Stimulated activated CD4-positive, alpha-beta T cell treated with anti-CD3 and anti-CD28 coated beads, TNF-alpha, amount 100 ng/mL, for 24 hours (primary cell): Measurements from ENCODE around the gene PLD5.
"Not testable (repeated sequence)": the region's sequence is repeated elsewhere in the genome, so short reads cannot be mapped to it uniquely, and the experiment has no call there.

Source experiments
- DNase-seq, 3 experiments: peaks; one replicate each; pipeline ENCODE4 v3.0.0-alpha.2; 2020; ENCODE audit warnings: low read depth in 3 of 3

The PLD5 gene

GRCh38 chr1:242426271-242426905, 98.1 kb downstream of the PLD5 start:
- DNase-seq = no peak

DNA sequence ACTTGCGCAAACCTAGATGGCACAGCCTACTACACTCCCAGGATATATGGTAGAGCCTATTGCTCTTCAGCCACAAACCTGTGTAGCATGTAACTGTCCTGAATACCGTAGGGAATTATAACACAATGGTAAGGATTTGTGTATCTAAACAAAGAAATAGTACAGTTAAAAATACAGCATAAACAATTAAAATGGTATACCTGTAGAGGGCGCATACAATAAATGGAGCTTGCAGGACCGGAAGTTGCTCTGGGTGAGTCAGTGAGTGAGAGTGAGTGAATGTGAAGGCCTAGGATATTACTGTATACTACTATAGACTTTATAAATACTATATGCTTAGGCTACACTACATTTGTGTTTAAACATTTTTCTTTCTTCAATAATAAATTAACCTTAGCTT, 99.3 kb downstream of the PLD5 start:
- no peak for DNase-seq

GRCh38 chr1:242416657-242417056, 107.8 kb downstream of the PLD5 start:
- no peak for DNase-seq

DNA sequence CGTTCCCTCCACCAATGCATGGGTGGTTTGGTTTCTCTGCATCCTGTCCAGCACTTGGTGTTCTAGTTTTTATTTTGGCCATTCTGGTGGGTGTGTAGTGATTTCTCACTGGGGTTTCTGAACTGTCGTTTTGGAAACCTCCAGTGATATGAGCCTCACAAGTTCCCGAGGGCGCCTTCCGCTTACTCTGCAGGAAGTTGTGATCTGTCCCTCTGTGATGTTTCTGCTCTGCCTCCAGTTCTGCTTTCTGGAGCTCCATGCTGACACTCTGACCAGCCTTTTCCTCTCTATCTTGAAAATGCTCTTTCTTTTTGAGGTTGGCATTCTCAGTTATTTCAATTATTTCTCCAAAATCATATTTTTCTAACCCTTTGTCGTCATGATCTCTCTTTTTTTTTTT, 111.6 kb downstream of the PLD5 start:
- no peak for DNase-seq

DNA sequence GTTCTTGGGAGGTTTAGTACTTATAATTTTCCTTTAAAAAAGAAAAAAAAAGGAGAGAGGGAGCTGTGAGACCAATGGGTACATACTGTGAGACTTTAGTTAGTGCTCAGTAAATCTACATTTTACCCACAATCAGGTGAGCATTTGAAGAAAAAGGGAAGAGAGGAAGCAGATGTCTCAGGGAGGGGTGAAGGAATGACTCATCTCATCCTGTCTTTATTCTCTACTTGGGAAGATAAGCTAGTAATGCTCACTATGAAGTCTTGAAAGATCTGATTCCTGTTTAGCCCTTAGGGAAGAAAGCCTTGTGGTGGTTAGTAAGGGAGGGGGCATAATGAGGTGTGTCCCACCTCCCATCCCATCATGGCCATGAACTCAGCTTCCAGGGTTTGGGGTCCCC, 112.6 kb downstream of the PLD5 start:
- DNase-seq = no peak

GRCh38 chr1:242405947-242406346, 118.5 kb downstream of the PLD5 start:
- DNase-seq = no peak

DNA sequence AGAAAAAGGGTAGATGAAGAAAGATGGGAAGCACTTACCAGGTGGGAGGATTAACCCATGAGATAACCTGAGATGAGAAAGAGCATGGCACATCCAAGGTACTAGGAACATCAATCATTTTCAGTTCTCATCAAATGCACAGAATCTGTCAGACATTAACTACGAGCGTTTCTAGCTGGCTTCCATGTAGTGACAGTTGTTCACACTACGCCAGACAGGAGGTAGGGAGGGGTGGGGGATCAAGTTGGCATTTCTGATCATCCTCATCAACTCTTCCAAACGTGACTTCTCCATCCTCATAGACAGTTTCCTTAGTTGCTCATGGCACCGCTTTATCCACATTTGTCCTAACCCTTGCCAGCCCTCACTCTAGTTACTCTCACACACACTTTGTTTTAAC, 120.2 kb downstream of the PLD5 start:
- no peak for DNase-seq

GRCh38 chr1:242402956-242403355, 121.5 kb downstream of the PLD5 start:
- DNase-seq = no peak

- DNase-seq = no peak
These were observed 122.6 kb downstream of the PLD5 start for GRCh38 chr1:242401937-242402336.

- no peak for DNase-seq
These were observed 126.1 kb downstream of the PLD5 start for GRCh38 chr1:242398351-242398750.

DNA sequence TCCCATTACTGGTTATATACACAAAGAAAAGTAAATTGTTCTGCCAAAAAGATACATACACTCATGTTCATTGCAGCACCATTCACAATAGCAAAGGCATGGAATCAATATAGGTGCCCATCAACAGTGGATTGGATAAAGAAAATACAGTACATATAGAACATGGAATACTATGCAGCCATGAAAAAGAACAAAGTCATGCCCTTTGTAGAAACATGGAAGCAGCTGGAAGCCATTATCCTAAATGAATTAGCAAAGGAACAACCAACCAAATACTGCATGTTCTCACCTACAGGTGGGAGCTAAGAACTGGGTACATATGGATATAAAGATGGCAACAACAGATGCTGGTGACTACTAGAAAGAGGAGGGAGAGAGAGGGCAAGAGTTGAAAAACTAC, 132.6 kb downstream of the PLD5 start:
- no peak for DNase-seq

- not testable (repeated sequence) for DNase-seq
These were observed 148.4 kb downstream of the PLD5 start for GRCh38 chr1:242376121-242376520.

DNA sequence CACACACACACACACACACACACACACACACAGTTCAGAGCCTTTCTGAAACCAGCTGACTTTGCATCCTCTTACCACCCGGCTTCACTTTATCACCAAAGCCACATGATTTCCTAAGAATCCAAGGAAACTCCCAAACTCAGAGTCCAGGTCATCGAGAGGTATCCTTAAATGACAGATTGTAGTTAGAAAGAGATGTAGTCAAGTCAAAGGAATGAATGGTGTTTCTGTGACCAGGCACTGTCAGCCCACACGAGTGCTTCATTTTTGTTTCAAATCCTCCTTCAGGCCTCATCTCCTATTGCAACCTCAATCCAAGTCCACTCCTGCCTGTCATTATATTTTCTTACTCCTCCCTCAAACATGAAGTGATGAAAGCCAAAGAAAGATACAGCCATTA, 174.1 kb downstream of the PLD5 start:
- DNase-seq = not testable (repeated sequence)

DNA sequence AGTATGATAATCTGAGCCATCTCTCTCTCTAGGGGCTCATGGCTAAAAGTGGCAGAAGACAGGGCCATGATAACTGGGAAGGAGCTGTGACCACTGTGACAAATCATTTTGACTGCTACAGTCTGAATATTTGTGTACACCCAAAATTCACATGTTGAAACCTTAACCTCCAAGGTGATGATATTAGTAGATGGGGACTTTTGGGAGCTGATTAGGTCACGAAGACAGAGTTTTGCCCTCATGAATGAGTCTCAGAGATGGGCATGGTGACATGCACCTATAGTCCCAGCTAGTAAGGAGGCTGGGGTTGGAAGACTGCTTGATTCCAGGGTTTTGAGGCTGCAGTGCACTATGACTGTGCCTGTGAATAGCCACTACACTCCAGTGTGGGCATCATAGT, 174.9 kb downstream of the PLD5 start:
- DNase-seq = no peak

GRCh38 chr1:242330865-242331264, 193.6 kb downstream of the PLD5 start:
- not testable (repeated sequence) for DNase-seq

- not testable (repeated sequence) for DNase-seq
These were observed 197.1 kb downstream of the PLD5 start for GRCh38 chr1:242327381-242327780.

- DNase-seq = not testable (repeated sequence)
These were observed 202.5 kb downstream of the PLD5 start for GRCh38 chr1:242321981-242322380.

DNA sequence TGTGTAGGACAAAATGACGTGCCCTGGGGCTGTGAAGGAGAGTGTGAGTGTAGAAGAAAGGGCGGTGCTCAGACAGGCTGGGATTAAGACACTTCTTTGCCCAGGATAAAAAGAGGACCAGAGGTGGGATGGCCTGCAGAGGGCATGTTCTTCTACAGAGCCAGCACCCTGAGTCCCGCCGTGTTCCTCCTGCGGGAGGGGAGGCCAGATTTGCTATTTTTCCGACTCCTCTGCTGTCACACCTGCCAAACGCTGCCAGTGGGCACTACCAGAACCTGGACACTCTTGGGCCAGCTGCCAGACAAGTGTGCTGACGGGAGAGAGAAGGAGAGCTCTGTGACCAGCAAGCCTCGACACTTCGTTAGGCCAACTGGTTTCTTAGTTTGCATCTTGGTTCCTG, 206.4 kb downstream of the PLD5 start:
- no peak for DNase-seq

GRCh38 chr1:242314865-242315264, 209.6 kb downstream of the PLD5 start:
- DNase-seq = not testable (repeated sequence)

DNA sequence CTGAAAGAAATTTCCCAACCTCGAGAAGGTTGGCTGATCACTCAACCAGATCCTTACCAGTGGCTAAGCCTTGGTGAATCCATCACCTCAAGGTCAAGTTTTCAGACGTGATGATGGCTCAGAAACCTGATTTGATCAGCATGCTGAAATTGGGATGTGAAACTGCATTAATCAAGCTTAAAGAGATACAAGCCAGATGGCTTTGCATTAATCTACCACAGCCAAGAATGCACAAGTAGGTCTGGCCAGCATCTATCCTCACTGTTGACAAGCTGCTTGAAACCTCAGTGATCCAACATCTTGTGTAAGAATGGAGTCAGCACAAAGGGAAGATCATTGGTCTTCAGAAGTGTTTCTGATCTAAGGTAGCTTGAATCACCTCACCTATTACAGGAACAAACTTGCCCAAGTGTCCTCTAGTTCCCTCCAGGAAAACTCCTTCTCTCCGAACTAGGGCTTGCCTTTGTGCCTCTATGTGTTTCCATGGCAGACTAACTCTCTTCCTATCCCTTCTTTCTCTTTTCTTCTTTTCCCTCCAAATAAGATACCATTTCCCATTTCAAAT, 210.3 kb downstream of the PLD5 start:
- not testable (repeated sequence) for DNase-seq

GRCh38 chr1:242308681-242309080, 215.8 kb downstream of the PLD5 start:
- not testable (repeated sequence) for DNase-seq

DNA sequence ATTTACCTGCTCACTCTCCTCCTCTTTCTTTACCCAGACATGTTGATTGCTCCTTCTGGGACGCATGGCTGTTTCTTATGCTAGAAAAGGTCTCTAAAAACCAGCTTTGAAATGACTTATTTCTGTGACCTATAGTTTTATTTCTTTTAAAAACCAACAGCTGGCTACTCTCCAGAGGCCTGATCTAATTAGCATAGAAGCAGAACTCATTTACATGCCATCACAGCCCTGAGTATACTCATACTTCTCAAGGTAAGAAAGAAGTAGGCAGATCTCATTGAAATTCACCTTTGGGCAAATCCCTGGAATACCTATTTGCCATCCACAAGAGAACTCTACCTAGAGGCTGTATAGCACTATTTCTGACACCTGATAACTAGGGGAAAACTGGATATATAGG, 230.7 kb downstream of the PLD5 start:
- not testable (repeated sequence) for DNase-seq

GRCh38 chr1:242288067-242288466, 236.4 kb downstream of the PLD5 start:
- not testable (repeated sequence) for DNase-seq
